ENCODE results near the gene EXOC7.

Gene EXOC7, protein sequence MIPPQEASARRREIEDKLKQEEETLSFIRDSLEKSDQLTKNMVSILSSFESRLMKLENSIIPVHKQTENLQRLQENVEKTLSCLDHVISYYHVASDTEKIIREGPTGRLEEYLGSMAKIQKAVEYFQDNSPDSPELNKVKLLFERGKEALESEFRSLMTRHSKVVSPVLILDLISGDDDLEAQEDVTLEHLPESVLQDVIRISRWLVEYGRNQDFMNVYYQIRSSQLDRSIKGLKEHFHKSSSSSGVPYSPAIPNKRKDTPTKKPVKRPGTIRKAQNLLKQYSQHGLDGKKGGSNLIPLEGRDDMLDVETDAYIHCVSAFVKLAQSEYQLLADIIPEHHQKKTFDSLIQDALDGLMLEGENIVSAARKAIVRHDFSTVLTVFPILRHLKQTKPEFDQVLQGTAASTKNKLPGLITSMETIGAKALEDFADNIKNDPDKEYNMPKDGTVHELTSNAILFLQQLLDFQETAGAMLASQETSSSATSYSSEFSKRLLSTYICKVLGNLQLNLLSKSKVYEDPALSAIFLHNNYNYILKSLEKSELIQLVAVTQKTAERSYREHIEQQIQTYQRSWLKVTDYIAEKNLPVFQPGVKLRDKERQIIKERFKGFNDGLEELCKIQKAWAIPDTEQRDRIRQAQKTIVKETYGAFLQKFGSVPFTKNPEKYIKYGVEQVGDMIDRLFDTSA

DNA sequence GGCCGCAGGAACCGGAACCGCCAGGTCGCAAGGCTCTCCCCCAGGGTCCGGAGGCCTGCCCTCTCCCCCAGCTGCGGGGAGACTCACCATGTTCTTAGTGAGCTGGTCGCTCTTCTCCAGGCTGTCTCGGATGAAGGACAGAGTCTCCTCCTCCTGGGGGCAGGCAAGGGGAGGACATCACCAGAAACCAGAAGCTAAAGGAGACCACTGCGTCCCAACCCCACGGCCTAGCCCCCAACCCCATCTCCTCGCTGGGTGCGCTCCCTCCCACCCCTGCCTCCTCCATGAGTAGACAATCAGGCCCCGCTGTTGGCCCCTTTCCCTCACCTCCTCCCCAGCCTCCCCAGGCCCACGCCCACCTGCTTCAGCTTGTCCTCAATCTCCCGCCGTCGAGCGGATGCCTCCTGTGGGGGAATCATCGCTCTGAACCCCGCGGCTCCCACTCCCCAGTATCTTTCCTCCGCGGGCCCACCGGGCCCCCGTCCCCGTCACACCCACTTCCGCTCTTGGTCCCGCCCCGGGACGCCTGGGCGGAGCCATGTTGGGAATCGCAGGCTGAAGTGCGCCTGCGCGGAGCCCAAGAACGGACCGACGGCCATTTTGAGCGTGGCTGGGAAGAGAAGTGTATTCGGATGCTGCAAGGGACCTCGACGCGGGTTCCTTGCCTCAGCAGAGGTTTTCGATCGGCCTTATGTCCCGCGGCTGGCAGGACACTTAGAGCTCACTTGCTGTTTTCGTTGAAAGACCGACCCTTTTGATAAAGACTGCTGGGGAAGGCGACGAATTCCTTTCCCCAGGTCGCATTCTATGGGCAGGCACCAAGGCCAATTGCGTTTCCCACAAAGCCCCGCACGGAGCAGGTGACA is at the start of gene EXOC7:
EXOC7 (minus strand) TSS at position 514 of the 866 bp plus-strand sequence; CDS start at position 419, 95 bp downstream.
- peak; percentile 96 for DNase-seq (ENCODE audit: low spot score)

DNA sequence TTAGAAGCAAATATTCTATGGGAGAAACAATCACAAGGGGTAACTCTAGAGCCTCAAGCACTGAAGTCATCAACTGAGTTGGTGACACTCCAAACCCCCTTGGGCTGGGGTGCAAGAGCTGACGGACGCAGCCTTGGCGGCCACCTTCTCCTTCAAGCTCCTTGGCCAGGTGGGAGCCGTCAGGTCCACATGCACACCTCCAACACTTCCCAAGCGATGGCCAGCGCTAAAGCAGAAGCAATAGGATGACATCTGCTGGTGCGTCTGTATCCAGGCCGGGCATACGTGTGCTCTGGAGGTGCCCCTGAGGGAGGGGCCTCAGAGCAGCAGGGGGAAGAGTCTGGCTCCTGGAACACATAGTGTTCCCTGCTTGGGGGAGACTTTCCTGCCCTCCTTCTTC is 49.6 kb upstream of the EXOC7 start:
- DNase-seq (ENCODE audit: low spot score), result no peak

DNA sequence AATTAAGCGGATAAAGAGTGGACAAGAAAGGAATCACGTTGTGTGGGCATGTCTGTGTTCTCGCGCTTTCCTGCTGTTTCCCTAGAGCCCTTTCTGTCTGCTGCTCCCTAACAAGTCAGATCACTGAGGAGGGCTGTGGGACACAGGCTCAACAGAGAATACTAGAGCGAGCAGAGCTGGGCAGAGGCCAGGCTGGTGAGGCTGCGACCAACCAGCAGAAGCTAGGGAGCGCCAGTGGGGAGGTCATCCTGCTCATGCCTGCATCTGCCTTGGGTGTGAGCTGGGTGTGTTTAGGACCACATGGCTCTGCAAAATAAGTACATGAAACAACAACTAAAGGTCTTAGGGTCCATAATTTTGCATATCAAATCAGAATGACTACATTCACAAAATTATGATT is 49.0 kb upstream of the EXOC7 start:
- no peak for DNase-seq (ENCODE audit: low spot score)

DNA sequence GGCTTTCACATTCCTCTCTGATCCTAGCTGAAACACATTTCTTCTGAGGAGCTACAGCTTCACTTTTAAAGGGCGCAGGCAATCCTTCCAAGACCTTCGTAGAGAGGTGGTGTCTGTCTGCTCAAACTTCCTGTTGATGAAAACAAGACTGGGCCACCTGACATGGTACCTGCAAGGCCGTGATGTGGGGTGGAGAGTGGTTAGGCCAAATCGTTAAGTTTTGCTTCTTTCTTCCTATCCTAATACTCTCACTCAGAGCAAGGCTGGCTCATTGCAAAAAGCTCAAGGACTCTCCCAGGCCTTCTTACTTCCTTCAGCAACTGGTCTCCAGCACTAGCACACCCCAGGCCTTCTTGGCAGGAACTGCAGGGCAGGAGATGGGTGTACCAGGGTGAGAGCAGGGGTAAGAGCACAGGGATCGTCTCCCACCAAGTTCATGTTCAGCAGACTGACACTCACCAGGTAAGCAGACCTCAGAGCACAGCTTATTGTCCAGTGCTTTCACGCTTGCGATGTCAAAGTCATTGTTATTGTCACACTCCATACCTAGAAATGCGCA is 48.4 kb upstream of the EXOC7 start:
- no peak for DNase-seq (ENCODE audit: low spot score)

DNA sequence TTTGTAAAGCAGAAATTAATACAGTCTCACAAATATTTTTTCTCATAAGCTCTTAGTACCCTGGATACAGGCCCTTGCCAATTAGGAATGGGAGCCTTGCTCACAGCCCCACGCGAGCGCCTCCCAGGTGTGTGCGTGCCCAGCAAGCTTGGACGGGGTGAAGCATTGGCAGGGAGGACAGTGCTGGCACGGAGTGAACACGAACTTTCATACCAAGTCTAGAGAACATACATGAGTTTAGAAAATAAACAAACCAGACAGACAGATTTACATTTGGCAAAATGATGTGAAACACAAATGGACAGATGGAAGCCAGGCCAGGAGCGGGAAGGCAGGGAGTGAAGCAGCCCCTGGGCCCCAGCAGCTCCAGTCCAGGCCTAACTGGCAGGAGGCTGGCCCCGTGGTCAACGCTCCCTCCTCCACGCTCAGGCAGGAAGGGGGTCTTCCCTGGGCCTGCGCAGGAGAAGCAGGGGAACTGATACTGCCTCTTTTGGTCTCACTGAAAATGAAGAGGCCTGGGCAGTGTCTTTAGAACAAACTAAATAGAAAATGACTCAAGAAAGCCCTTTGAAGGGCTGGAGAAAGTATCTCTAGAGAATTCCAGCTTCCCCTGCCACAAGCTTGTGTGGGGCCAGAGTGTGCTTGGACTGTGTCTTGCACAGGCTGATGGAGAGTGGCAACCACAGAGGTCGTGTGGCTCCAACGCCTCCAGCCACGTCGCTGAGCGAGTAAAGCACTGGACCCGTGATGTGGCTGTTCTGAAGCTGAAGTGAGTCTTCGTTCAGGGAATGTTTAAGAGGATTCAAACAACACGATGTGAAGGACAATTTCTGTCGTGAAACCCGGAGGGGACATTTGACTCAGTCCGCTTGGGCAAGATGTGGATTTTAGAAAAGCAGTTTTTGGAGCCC is 47.4 kb upstream of the EXOC7 start:
- no peak for DNase-seq (ENCODE audit: low spot score)

DNA sequence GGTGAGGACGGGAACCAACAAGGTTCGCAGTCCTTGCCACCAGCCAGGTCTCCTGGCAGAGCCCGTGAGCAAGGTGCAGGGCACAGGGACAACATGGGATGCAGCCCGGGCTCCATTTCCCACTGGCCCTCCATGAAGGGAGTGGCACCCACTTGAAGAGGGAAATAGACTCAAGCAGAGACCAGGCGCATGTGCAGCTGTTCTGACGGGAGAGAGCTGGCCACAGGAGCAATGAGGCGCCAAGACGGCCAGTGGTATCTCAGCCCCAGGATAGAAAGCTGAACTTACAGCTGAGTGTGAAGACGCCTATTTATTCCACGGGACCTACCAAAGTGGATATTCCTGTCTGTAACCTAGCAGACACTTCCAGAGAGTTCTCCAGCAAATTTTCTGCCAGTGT is 45.6 kb upstream of the EXOC7 start:
- DNase-seq (ENCODE audit: low spot score), result no peak

DNA sequence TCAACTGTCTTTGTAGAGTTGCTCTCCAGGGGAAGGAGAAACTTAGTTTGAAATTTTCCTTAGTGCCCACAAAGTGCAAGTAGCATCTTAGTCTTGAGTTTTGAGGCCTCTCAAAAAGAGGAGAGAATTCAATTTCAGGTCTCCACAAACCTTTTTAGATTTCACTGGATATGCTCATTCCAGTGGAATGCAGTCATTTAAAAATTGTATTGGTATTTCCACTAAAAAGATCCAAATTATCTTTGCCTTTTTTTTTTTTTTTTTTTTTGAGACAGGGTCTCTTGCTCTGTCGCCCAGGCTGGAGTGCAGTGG is 44.4 kb upstream of the EXOC7 start:
- no peak for DNase-seq (ENCODE audit: low spot score)

DNA sequence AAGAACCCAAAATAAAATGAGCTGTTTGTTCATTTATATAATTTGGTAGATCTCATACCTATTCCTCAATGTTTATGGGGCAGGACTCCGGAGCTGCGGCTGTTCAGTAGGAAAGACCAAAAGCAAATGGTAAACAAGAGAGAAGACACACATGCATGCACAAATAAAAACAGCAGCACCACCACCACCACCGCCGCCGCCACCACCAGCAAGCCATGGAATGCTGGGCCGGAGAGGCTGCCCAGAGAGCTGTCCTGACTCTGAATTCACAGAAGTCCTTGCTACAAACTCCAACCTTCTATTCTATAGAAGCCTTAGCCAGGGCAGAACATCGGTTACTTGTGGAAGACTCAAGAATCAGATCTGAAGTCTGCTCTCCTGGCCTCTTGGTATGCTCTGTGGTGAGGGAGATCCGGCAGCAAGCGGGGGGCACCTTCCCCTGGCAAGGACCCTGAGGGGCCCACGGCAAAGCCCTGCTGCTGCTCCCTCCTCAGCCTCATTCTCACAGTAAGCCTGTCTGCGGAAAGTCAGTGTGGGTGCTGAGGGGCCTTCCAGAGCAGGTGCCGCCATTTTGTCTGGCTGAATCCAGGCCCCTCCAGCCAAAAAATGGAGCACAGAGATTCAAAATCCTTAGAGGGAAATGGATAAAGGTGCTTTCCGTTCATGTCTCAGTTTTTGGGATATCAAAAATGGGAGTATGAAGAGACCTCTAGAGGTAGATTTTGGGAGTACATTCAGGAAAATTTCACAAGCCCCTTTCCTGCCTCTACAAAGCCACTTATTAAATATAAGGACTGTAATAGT is 43.8 kb upstream of the EXOC7 start:
- no peak for DNase-seq (ENCODE audit: low spot score)

DNA sequence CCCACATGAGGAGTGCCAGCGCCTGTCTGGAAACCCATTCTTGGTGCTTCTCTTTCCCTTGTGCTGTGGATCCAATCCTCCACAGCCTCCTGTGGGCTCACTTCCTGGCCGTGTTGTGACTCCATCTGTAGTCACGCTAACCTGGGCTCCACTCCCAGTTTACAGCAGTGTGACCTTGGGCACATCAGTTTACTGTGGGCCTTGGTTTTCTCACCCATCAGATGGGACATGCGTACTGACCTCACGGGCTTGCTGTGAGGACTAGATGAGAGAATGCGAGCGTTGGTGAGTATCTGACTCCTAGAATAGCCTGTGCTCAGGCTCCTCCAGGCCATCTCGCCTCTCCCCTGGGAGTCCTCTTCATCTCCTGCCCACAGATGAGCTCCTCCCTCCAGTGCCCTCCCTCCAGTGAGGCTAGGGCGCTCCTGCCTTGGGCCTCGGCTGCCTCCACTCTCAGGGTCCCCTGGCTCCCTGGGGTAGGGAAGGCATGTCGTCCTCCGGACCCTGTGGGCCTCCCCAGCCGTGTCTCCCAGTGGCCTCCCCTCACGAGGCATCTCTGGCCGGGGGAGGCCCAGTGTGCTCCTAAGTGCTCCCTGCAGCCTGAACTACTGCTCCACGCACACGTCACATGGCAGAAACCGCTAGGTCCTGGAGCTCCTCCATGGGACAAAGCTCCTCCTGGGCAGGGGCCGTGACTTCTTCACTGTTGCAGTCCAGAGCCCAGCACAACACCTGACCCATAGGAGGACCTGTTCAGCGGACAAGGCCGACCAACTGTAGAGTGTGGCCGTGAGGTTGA is 42.7 kb upstream of the EXOC7 start:
- DNase-seq (ENCODE audit: low spot score), result no peak

DNA sequence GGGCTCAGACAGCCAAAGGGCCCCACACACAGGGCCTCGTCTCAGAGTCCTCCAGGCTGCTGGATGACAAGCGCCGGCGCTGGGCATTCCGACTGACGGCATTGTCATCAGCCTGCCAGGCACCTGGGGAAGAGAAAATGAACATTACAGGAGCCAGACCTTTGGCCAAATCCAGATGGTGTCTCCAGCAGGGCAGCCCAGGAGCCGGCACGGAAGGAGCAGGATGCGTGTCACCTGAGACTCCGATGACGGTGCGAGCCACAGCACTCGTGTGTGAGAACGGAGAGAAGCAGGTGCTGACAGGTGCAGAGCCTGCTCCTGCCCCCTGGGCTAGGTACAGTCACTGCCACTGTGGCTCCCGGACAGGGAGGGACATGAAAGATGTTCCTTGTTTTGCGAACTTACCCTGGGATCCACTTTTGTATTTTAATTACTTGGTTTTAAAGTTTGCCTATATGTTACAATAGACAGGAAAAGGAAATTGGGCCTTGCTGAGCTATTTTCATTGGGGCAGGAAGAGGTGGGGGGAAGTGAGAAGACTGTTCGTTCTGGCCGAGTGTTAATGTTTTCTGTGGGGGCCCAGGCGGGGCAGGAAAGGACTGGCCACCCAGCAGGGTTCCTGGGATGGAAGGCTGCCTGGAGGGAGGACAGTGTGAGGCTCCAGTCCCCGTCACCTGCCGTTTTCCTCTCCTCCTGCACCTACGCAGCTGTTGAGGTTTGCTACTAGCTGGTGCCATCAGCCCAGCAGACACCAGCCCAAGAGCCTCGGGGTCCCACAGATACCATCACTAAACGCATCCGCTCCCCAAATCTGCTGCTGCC is 41.9 kb upstream of the EXOC7 start:
- DNase-seq (ENCODE audit: low spot score), result no peak

DNA sequence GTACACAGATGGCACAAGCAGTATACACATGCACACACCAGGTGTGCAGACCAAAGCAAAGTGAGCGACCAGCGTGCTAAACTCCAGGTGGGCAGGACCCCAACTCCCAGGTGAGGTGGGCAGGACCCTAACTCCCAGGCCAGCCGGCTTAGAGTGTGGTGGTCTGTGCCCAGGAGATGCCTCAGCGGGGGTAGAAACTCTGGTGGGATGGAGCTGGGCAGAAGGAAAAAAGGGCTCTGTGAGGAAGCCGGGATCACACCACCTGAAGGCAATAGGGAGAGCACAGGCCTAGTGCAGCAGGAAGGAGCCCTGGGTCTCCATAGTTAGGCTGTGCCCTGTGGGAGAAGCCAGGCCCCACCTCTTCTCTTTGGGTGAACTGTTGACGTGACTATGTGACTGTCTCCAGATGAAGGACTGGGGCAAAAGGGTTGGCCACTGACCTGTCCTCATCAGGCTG is 39.0 kb upstream of the EXOC7 start:
- no peak for DNase-seq (ENCODE audit: low spot score)

DNA sequence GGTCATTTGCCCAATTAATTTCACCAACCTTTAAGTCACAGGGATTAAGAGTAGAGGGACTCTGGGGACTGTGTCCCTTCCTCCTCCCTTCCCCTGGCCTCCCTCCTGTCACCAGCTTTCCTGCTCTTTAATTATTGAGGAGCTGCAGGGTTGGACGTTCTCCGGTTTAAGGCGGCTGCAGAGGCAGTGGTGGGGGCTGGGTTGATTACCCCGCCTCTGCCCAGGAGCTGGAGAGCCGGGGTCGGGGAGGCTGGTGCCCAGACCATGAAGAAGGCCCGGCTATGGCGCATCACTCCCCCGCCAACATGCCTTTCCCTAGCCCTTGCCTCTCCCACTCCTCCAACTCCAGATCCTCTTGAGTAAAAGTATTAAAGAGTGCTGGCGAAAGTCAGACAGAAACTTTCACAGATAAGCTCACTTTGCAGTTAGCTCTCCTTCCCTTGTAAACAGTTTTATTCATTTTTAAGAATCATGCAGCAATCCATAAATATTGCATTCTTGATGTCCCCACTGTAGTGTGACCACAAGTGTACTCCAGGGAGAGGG is 38.5 kb upstream of the EXOC7 start:
- no peak for DNase-seq (ENCODE audit: low spot score)

DNA sequence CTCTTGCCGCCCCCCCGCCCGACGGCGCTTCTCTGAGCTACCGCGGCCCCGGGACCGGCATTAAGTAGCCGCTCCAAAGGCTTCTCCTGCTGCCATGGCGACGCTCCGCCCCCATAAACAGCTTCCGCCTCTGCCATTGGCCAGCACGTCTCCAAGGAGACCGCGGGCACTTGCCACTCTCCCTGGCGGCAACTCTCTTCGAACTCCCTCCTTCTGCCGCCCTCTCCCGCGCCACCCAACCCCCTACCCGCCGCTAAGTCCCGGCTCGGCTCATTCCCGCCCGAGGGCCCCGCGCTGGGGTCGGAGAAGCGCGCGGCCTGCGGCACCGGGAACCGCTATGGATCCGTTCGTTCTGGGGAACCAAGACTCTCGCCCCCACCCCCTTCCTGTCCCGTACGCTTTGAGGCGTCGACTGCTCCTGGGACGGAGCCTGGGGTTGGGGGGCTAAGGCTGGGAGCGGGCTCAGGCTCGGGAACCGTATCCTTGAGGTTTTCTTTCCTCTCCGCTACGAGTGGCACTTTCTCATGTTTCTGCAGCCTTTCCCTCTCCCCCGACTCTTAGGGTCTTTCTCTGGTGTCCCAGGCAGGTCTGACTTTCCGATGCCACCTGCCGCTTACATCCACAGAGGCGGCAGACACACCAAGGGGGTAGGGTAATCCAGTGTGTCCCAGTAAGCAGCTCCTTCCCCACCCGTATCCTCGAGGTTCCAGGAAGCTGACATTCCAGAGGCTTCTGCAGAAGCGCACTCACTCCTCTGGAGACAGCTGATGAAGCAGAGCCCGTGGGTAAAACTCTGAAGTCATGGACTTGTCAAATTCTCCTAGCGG is 37.8 kb upstream of the EXOC7 start, which contains the start of gene FOXJ1:
FOXJ1 (minus strand) TSS at position 34 of the 827 bp plus-strand sequence. CDS start 850 bp downstream, outside the sequence.
- DNase-seq (ENCODE audit: low spot score), result peak; percentile 59

DNA sequence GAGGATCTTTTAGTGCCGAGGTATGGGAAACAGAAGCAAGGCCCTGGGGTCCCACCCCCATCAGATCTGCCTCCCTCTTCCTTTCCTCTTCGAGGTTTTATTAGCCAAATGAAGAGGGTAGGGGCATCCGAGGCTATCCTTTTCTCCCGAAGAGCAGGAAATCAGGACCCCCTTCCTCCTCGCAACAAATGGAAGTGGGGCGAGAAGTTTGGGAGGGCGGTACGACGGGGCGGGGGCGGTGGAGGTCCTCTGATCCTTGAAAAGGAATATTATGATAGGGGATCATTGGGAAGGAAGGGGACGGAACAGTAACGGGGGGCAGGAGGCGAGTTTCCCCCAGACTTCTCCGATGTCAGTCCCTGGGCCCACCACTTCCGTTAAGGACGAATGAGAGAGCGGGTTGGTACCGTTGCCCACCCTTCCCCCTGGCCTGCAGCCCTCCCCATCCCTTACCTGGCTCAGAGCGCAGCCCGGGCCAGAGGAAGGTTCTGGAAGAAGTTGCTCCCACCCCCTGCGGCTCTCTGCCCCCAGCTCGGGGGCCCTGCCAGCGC is 37.1 kb upstream of the EXOC7 start:
- DNase-seq (ENCODE audit: low spot score), result no peak

DNA sequence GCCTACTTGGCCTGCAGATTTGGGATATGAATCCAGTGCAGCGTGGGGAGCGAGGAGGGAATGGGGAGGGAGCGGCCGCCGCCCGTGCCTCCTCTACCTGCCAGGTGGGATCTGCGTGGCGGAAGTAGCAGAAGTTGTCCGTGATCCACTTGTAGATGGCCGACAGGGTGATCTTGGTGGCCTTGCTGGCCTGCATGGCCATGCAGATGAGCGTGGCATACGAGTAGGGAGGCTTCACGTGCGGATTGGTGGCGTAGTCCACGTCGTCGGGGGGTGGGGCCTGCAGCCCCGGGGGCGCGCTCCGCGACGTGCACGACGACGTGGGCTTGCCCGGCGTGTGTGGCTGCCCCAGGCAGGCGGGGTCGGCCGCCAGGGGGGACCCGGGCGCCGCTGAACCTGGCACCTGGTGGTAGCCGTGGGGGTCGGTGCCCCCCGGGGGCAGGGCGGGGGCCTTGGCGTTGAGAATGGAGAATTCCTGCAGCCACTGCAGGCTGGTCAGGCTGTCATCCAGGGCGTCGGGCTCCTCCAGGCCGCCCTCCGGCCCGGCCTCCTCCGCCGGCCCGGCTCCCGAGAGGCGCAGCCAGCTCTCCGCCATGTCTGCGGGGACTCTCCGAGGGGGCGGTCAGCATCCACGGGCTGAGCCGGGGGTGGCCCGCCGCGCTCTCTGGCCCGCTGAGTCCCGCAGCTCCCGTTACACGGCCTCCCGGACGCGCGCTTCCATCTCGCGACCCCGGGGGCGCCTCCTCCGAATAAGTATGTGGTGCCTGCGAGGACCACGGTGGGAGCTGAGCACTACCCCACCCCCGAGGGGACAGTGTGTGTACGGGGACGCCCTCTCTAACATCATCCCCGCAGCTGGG is 36.4 kb upstream of the EXOC7 start:
- DNase-seq (ENCODE audit: low spot score), result no peak
